PC-3 (cell line): ENCODE measurements around the gene STARD10.

ENCODE experiments used
- CTCF ChIP-seq: fragments of 300-600 bp; sonication (generic); conservative IDR thresholded peaks from 2 replicates; pipeline ENCODE4 v1.5.1; 2017; ENCODE audit warnings: antibody characterized with exemption, low read depth, mild to moderate bottlenecking, low read length
- EZH2 ChIP-seq: fragments of 300-600 bp; sonication (generic); IDR thresholded peaks from one replicate; pipeline ENCODE4 v1.6.1; 2017; ENCODE audit warnings: antibody characterized with exemption, mild to moderate bottlenecking, low read length; ENCODE audit not compliant: unreplicated experiment
- EZH2phosphoT487 ChIP-seq: fragments of 300-600 bp; sonication (generic); IDR thresholded peaks from 2 replicates; pipeline ENCODE4 v1.6.1; 2018; ENCODE audit warnings: mild to moderate bottlenecking, antibody characterized with exemption, low read length, borderline replicate concordance

- TF ChIP-seq EZH2 (no peak), CTCF (no peak), EZH2phosphoT487 (no peak)
Measured at GRCh38 chr11:72766152-72766902, 27.5 kb downstream of the STARD10 start.
